ENCODE measurements around the gene WFDC1.
A peak's percentile ranks its signal among the peaks of the same experiment; 100 is the strongest.

WFDC1 gene

DNA sequence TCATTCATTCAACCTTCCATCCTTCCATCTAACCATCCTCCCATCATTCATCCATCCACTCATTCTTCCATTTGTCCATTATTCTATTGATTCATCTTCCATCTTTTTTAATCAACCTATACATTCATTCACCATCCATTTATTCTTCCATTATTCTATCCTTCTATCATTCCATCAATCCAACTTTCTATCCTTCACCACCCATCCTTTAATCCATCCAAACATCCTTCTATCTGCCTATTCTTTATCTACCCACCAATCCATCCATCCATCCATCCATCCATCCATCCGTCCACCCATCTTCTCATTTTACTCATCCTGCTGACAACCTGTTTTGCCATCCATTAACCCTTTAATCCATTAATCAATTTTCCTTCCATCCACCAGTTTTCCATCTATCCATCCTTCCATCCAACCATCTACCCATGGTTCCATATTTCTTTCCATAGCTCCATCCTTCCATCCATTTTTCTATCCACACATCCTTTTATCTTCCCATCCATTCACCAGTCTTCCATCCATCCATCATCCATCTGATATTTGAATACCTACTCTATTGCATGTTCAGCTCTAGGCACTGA, 21.8 kb upstream of the WFDC1 start:
- no peak for DNase-seq (ENCODE audit: low read depth in 2 of 2)

DNA sequence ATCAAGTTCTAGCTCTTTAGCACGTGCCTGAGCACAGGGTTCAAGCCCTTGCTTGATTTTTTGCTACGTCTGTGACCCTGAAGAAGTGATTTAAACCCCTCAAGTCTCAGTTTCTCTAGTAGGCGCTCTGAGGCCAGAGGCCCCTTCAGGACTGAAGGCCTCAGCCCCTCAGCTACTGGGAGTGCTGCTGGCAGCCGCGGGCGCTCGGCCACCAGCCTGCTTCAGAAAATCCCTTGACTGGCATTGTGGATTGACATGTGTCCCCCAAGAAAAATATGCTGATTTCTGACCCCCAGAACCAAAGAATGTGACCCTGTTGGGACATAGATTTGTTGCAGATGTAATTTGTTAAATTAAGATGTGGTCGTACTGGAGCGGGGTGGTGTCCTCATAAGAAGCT, 20.2 kb upstream of the WFDC1 start:
- no peak for DNase-seq (ENCODE audit: low read depth in 2 of 2)

DNA sequence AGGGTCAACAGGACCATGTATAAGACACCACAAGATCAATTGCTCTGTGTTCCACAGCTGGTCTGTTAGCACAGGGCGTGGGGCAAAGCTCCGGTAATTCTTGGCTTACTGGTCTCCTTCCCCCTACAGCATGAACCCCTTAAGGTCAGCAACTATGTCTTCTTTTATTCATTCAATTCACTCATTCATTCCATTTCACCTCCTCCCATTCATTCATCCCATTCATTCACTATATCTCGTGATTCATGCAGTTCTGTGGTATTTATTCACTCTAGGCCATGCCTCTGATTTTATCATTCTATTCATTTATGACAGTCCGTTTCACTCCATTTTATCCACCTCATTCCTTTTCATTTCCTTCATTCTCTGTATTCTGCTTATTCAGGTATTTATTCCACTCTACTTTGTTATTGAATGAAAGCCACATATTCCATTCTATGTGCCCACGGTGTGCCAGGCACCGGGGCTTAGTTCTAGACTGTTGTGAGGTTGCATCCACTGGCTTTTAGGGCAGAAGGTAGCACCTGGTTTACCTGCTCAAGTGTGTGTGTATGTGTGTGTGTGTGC, 19.0 kb upstream of the WFDC1 start:
- DNase-seq (ENCODE audit: low read depth in 2 of 2) = no peak

DNA sequence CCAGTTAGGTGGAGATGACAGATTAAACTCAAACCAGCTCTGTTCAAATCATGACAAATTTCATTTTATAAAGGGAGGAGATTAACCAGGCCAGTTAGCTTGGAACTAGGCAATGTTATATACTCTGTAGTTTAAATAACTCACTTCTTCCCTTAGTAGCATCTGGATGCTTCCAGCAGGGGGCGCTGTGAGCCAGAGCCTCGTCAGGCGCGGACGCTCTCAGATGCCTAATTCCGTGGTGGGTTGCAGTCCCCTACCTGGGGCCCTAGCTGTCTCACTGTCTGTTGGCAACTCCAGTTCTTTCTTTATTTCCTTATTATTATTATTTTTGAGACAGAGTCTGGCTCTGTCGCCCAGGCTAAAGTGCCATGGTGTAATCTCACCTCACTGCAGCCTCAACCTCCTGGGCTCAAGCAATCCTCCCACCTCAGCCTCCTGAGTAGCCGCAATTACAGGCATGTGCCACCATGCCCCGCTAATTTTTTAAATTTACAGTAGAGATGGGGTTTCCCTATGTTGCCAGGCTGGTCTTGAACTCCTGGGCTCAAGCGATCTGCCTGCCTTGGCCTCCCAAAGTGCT, 17.3 kb upstream of the WFDC1 start:
- peak in 1 of 2 experiments; percentile 17 for DNase-seq (ENCODE audit: low read depth in 2 of 2)

DNA sequence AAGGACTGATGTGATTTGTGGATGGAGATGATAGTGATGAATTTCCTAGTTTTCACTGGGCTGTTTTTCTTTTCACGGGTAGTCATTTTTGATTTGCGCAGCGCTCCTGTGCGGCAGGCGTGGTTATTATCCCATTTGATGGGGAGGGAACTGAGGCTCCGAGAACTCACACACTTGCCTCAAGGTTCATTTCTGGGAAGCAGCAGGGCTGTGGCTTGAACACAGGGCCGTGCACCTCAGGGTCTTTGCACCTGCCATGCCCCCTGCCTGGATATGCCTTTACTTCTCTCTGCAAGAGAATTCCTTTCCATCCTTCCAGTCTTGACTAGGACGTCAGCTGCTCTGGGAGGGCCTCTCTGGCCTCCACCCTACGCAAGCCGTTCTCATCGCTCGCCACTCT, 16.3 kb upstream of the WFDC1 start:
- DNase-seq (ENCODE audit: low read depth in 2 of 2) = no peak

DNA sequence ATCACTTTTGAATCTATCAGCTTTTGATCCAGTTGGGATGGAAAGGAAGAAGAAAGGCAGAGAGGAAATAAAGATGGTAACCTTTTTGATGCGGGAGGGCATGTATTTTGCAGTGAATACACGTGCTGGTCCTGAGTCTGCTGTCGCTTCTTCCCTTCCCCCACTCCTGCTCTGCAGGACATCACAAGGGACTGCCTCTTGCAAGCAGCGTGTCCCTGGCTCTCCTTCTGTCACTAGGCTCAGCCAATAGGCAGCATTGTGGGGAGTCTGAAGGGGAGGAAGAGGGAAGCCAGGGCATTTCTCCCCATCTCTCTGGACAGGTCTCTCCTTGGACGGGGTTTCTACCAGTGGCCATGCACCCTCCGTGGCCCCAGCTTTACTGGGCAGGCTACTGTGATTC, 15.7 kb upstream of the WFDC1 start:
- DNase-seq (ENCODE audit: low read depth in 2 of 2) = no peak

DNA sequence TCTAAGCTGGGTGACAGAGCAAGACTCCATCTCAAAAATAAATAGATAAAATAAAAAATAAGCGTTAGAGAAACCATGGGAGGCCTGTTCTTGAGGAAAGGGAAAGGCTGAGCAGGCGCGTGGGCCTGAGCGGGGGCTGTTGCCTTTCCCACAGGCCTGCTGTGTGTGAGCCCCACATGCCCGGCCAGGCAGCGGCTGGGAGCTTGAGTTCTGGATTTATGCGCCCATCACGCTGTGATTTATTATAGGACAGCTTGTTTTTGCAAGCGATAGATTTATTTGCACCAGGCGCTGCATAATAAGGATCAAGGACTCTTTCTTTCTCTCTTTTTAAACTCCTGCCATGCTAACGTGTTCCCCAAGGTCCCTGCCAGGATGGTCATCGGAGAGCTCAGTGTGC, 14.8 kb upstream of the WFDC1 start:
- DNase-seq (ENCODE audit: low read depth in 2 of 2) = no peak

DNA sequence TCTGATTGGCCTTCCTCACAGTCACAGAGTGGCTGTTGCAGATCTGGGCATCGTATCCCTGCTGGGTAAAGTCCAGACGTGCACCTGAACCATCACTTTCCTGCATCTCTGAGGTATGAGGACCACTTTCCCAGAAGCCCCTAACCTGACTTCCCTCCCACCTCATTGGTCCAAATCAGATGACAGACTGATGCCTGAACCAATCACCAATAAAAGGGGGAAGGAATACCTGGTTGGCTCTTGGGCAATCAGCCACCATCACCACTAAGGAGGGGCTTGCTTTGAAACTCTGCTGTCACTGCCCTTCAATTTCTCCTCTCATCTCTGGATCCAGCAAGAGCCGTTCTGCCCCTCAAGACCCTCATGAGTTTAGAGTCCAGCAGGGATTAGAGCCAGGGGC, 13.6 kb upstream of the WFDC1 start:
- no peak for DNase-seq (ENCODE audit: low read depth in 2 of 2)

DNA sequence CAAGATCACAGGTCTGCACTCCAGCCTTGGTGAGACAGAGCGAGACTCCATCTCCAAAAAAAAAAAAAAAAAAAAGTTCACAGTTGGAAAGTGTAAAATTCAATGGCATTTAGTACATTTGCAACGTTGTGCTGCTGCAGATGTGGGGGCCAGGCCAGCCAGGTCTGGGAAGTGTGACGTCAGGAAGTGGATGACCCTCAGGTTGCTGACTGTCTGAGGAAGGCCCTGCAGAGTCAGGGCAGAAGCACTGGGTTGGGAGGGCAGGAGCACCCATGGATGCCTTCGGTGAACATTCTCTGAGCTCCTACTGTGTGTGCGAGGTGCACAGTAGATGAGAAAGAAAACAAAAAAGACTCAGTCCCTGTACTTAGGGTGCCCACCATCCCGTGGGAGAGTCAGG, 12.1 kb upstream of the WFDC1 start:
- no peak for DNase-seq (ENCODE audit: low read depth in 2 of 2)

DNA sequence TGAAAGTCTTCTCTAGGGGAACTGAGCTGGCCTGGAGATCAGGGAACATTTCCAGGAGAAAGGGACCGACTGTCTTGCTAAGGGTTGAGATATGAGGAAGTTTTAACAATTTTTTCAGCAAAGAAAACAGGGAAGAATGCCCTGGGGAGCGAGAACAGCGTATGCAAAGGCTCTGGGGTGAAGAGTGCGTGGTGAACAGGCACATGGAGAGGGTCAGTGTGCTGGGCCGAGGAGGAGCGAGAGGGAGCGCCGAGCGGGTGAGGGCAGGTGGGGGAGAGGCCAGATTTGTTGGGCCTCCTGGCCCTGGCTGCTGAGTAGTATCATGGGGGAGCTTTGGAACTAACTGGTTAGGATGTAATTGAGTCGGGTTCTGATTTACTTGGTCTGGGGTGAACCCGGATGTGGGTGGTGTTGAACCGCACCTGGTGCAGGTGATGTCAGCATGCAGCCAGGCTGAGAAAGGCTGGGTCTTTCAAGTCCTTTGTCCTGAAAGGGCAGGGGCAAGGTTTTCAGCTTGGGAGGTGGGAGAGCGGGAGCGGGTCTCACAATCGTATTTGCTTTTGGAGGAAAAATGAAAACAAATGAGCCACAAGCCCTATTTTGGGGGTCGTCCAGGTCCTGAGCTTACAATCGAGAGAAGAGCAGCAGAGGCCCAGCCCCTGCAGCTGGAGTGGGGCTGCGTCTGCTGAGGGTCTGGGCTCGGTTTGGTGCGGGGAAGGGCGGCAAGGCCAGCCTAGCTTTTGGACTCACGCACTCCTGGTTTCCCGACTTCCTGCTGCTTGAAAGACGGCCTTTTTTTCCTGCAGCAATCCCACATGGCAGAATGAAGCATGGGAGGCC, 11.1 kb upstream of the WFDC1 start:
- no peak for DNase-seq (ENCODE audit: low read depth in 2 of 2)

DNA sequence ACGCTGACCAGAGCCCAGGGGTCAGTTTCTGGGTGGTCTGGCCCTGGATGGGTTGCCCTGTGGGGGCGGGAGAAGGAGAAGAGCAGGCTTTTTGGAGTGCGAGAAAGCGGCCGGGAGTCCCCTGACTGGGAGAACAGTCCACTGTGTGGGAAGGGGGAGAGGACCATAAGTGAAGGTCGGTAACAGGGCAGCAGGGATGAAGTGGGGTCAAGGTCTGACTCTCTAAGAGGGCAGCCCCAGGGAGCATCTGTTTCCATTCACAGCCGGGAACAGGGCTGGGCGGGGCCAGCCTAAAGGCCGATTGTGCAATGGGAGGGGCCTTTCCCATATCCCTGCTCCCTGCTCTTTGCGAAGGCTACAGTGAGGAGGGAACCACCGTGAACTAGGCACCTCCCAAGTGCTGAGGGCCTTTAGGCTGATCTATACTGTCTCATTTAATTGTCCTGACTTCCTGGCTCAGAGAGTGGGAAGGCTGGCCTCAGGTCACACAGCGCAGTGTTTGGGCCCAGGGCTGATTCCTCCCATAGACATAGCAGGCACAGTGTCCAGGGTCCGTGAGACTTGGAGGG, 10.4 kb upstream of the WFDC1 start:
- DNase-seq (ENCODE audit: low read depth in 2 of 2) = no peak

DNA sequence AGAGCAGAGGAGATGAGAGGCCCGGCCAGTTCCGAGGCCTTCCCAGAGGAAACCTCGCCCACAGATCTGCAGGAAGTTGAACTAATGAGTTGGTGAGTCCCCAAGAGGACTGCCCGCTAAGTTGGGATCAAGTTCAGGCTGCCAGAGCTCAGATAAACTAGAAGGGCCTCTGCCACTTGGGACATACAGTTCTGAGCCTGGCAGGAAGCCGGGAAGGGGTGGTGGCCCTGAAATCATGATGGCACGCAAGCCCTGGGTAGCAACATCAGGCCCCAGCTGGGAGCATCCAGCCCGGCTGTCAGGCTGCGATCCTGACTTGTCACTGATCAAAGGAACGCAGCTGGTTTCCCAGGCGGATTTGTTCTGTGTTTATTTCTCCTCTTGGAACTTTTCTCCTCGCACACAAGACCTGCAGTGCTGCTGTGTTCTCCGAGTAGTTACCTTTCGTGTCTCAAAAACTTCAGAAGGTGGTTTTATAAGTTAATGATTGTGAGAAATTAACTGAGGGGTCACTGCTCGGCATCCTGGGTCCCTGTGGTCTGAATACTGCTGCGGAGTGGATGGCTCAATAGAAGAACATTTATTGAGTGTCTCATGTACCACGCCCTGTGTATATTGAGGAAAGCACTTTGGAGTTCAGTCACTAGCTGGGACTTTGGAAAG, 8.0 kb upstream of the WFDC1 start:
- no peak for DNase-seq (ENCODE audit: low read depth in 2 of 2)

DNA sequence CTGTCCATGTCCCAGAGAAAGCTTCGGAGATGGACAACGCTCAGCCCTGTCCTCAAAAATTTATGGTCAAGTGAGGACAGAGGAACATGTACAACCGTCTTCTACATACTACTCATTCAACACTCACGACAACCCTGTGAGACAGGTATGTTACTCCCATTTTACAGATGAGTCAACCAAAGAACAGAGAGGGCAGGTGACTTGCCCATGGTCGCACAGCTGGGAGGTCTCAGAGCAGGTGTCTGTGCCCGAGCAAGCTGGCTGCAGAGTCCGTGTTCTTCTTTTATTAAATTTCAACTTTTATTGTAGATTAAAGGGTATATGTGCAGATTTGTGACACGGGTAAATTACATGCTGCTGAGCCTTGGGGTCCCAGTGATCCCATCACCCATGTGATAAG, 5.8 kb upstream of the WFDC1 start:
- no peak for DNase-seq (ENCODE audit: low read depth in 2 of 2)

DNA sequence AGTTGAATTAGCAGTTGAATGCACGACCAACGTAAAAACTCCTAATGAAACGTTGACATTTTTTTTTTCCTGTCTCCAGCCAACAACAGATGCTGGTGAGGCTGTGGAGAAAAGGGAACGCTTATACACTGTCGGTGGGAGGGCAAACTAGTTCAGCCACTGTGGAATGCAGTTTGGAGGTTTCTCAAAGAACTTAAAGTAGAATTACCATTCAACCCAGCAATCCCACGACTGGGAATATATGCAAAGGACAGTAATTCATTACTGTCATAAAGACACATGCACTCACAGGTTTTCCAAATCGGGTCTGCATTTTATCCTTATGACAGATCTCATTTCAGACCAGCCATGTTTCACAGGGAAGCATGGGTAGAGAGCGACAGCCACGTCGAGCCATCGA, 3.5 kb upstream of the WFDC1 start:
- DNase-seq (ENCODE audit: low read depth in 2 of 2) = no peak

DNA sequence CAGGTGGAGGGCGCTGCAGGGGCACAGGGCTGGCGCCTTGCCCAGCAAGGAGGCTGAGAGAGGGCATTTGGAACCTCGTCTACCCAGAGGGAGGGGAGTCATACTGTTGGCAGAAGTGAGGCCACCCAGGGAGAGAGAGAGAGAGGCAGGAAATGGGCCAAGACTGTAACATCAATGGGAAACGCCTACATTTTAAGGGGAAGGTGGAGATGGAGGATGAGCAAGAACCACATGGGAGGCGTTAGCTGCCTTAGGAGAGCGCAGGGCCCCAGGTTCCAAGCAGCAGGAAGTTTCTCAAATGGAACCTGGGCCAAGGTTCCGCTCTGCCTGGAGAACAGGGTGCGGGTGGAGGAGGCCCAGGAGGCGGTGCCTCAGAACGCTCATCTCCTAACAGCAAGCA, 2.7 kb upstream of the WFDC1 start:
- no peak for DNase-seq (ENCODE audit: low read depth in 2 of 2)

DNA sequence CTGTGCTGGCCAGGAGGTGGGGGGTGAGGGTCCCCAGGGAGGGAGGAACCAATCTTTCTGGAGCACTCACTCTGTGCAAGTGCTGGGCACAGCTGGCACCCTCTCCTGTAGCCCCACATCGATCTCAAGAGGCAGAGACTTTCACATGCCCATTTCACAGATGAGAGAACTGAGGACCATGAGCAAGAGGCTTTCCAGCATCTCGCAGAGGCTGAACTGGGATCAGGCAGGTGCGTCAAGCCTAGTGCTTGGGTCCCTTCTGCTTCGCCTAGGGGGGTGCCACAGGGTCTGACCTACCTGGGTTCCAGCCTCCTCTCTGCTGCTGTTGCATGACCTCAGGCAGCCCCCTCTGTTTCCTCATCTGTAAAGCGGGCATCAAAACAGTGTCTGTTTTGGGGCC, 1.3 kb upstream of the WFDC1 start:
- no peak for DNase-seq (ENCODE audit: low read depth in 2 of 2)

DNA sequence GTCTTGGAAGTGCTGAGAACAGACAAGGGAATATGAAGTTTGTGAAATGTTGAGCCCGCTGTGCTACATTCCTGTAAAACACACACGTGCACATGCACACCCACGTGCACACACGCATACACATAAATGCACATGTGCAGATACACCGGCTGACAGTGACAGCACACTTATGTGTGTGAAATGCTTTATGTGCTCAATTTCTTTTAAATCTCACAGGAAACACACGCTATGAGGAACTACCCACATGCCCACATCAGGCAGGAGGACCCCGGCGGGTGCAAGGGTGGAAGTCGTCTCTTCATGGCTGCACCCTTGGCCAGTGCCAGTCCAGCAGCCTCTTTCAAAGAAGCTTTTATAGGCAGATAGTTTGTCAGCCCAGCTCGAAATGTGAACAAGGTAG, 561 bp upstream of the WFDC1 start:
- DNase-seq (ENCODE audit: low read depth in 2 of 2) = no peak

DNA sequence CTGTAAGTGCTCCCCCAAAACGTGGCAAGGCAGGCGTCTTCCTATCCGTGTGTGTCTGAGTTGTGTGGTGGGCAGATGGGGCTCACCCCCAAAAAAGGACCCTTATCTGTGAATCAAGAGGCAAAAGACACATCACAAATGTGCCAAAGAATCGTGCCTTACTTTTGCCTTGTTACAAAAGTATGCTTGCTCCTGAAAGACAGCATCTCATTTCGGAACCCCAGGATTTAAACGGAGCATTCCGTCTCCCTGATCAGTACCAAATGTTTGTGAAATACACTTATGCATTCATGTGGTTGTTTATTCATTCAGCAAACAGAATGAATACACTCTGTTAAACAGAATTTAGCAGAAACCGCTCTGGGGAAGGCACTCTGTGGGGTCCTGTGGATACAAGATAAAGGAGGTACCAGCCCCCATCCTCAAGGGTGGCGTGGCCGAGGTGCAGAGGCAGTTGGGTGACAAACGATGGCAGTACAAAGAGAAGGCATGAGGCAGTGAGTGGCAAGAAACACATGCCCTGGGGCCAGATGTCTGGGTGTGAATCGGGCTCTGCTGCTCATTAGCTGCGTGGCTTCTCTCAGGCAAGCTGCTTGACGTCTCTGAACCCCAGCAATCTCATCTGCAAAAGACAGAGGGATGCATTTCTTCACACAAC, 654 bp downstream of the WFDC1 start:
- DNase-seq (ENCODE audit: low read depth in 2 of 2) = no peak

DNA sequence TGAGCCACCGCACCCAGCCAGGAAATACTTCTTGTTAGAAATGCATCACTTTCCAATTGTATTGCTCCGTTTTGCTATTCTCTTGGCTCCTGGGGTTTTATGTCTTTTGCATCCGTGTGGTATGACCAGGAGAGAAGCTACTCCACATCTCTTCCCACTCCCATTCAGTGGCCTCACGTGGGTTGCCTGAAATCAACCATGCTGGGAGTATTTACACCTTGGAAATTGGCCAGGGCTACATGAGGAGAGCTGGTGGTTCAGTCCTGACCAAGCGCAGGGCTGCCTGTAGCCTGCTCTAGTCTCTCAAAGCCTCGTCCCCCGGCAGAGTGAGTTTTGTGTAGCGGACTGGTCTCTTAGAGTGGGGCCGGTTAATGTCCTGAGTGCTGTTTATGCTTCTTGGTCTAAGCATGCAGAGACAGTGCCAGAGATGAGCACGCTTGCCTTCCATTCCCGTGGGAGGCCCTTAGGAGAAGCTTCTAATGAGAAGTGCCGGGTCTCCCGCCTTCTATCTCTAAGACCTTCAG, 3.8 kb downstream of the WFDC1 start:
- DNase-seq (ENCODE audit: low read depth in 2 of 2) = no peak

DNA sequence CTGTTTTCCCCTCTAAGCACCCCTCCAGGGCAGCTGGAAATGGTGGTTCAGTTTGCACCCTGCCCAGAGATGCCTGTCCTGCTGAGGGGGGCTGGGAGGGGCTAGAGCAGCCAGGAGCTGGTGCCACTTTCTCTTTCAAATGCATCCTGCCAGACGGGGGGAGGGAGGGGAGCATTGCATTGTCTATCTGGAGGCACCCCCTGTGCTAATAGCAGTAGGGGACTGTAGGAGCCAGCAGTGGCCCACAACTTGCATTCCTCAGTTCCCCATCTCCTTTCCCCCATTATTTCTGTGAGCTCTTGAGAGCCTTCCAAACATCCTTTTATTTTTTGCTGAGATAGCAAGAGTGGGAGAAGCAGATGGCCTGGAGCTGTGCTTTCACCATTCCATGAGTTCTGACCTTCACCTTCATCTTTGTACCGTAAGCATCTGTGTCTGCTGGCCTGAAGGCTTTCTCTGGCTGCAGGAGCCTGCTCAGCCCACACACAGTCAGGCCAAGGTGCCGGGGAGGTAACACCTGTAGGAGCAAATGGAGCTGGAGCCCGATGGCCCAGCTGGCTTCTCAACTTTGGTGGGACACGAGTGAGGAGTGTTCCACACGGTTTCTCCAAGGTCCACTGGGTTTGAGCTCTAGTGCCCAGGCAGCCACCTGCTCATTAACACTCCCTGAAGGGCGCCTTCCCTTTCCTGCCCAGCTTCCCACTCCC, 5.2 kb downstream of the WFDC1 start:
- DNase-seq (ENCODE audit: low read depth in 2 of 2) = no peak
